ENCODE measurements around the gene RAB40A. TPM values are rescaled to one million over a fixed set of nuclear protein-coding genes. Genes with fewer than 3 reads are reported as not detected.

RAB40A gene
- total and polyA plus RNA-seq, 10 of the 15 experiments (the other 5 are each of a cell fraction or from before 2014, with no cell fraction given), result 0.10 to 0.42 (median 0.26) TPM

DNA sequence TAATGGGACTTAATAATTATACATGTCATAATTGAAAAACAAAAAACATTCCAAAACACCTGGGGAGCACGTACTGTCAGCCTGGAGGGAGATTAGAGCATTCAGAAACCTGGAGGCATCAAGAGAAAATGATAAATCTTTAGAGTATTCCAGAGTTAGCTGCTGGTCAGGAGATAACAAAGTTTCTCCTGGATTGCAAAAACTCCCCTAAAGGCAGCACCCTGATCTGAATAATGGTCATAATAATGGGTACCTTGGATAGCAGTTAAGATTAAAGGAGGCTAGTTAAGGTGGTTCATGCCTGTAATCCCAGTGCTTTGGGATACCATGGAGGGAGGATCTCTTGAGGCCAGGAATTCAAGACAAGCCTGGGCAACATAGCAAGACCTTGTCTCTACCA is 15.9 kb upstream of the RAB40A start:
- ATAC-seq (no peak), DNase-seq (ENCODE audit: low read depth, low spot score) (no peak), FAIRE-seq (no peak)
- Histone ChIP-seq H3K9me3 (replicated peaks; ENCODE audit: control insufficient read depth, insufficient read depth, low read length) (no peaks in the 10 kb centered on the region), H3K36me3 (ENCODE audit: control insufficient read depth in 2 of 2, insufficient read depth in 2 of 2, low read length in 1 of 2) (no peaks in the 10 kb centered on the region), H4K20me1 (ENCODE audit: control insufficient read depth, insufficient read depth) (no peaks in the 10 kb centered on the region), H3K79me2 (ENCODE audit: control insufficient read depth, insufficient read depth, low read length) (no peaks in the 10 kb centered on the region), H3K27ac (ENCODE audit: control insufficient read depth, insufficient read depth) (no peak overlapping the region), H2AFZ (ENCODE audit: control insufficient read depth, low read depth, low read length) (no peak overlapping the region), H3K4me3 (no peak overlapping the region), H3K4me1 (ENCODE audit: control insufficient read depth, insufficient read depth, low read length) (no peaks in the 10 kb centered on the region), H3K4me2 (ENCODE audit: control insufficient read depth, insufficient read depth) (no peak overlapping the region), H3K27me3 (replicated peaks in 1 of 2; ENCODE audit: control insufficient read depth in 2 of 2, insufficient read depth in 2 of 2, low read length in 1 of 2) (no peaks in the 10 kb centered on the region), H3K9ac (ENCODE audit: control insufficient read depth, insufficient read depth, low read length) (no peak overlapping the region)
- intact Hi-C loops (cut with micrococcal nuclease; ENCODE audit: unreplicated experiment), result loop anchor here (2.0 to 10.0 kb wide), 2 partner anchors 176 to 600 kb away; partner anchors contain the start of gene TMEM31
- ChIA-PET POLR2A (no interaction called here), RAD21 (ENCODE audit: unreplicated experiment) (no interaction called here), SMC1A (ENCODE audit: uncharacterized antibody, unreplicated experiment) (no interaction called here), CTCF (interaction anchor here (1.1 kb wide), 1 partner anchor 95 kb away, joined by 3 read pairs; no protein-coding TSS in a partner anchor)
- no TSS peak for BruUV-seq (replicated peaks)
- in situ Hi-C loops (cut with MboI), result no loop called here
- 40% methylated on average over 1 of the region's 1 CpG for WGBS (ENCODE audit: insufficient coverage, insufficient replicate concordance, low lambda C conversion rate, missing lambda C conversion rate)
- TF ChIP-seq TCF7 (IDR thresholded peaks at IDR 0.05; ENCODE audit: borderline replicate concordance), result no peak
- TF ChIP-seq SUPT20H (IDR thresholded peaks at IDR 0.05; ENCODE audit: borderline replicate concordance, control insufficient read depth, low read depth, low read length), result no peak
- TF ChIP-seq, protein P1, sequence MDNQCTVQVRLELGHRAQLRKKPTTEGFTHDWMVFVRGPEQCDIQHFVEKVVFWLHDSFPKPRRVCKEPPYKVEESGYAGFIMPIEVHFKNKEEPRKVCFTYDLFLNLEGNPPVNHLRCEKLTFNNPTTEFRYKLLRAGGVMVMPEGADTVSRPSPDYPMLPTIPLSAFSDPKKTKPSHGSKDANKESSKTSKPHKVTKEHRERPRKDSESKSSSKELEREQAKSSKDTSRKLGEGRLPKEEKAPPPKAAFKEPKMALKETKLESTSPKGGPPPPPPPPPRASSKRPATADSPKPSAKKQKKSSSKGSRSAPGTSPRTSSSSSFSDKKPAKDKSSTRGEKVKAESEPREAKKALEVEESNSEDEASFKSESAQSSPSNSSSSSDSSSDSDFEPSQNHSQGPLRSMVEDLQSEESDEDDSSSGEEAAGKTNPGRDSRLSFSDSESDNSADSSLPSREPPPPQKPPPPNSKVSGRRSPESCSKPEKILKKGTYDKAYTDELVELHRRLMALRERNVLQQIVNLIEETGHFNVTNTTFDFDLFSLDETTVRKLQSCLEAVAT (IDR thresholded peaks at IDR 0.05), result no peak
- no peak for TF ChIP-seq WRNIP1 (IDR thresholded peaks at IDR 0.05; ENCODE audit: borderline replicate concordance, low read depth, low read length)
- no peak for TF ChIP-seq BMI1 (IDR thresholded peaks at IDR 0.05; ENCODE audit: borderline replicate concordance)
- TF ChIP-seq, protein P2, sequence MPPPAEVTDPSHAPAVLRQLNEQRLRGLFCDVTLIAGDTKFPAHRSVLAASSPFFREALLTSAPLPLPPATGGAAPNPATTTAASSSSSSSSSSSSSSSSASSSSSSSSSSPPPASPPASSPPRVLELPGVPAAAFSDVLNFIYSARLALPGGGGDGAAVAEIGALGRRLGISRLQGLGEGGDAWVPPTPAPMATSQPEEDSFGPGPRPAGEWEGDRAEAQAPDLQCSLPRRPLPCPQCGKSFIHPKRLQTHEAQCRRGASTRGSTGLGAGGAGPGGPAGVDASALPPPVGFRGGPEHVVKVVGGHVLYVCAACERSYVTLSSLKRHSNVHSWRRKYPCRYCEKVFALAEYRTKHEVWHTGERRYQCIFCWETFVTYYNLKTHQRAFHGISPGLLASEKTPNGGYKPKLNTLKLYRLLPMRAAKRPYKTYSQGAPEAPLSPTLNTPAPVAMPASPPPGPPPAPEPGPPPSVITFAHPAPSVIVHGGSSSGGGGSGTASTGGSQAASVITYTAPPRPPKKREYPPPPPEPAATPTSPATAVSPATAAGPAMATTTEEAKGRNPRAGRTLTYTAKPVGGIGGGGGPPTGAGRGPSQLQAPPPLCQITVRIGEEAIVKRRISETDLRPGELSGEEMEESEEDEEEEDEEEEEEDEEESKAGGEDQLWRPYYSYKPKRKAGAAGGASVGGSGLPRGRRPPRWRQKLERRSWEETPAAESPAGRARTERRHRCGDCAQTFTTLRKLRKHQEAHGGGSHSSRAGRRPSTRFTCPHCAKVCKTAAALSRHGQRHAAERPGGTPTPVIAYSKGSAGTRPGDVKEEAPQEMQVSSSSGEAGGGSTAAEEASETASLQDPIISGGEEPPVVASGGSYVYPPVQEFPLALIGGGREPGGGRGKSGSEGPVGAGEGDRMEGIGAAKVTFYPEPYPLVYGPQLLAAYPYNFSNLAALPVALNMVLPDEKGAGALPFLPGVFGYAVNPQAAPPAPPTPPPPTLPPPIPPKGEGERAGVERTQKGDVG (CRISPR knock-in tag; IDR thresholded peaks at IDR 0.05), result no peak
- no peak for TF ChIP-seq ZNF24 (IDR thresholded peaks at IDR 0.05)
- no peak for TF ChIP-seq HDAC6 (IDR thresholded peaks at IDR 0.05; ENCODE audit: unreplicated experiment)
- TF ChIP-seq, protein P3, sequence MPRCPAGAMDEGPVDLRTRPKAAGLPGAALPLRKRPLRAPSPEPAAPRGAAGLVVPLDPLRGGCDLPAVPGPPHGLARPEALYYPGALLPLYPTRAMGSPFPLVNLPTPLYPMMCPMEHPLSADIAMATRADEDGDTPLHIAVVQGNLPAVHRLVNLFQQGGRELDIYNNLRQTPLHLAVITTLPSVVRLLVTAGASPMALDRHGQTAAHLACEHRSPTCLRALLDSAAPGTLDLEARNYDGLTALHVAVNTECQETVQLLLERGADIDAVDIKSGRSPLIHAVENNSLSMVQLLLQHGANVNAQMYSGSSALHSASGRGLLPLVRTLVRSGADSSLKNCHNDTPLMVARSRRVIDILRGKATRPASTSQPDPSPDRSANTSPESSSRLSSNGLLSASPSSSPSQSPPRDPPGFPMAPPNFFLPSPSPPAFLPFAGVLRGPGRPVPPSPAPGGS (IDR thresholded peaks at IDR 0.05; ENCODE audit: borderline replicate concordance, insufficient read depth, low read depth, low read length, poor library complexity, severe bottlenecking), result no peak
- no peak for TF ChIP-seq TCF3 (IDR thresholded peaks at IDR 0.05; ENCODE audit: borderline replicate concordance, insufficient read depth, low read depth, low read length)
- TF ChIP-seq BCL11A (IDR thresholded peaks at IDR 0.05; ENCODE audit: low read depth, low read length), result no peak
- TF ChIP-seq, protein P4, sequence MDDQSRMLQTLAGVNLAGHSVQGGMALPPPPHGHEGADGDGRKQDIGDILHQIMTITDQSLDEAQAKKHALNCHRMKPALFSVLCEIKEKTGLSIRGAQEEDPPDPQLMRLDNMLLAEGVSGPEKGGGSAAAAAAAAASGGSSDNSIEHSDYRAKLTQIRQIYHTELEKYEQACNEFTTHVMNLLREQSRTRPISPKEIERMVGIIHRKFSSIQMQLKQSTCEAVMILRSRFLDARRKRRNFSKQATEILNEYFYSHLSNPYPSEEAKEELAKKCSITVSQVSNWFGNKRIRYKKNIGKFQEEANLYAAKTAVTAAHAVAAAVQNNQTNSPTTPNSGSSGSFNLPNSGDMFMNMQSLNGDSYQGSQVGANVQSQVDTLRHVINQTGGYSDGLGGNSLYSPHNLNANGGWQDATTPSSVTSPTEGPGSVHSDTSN (IDR thresholded peaks at IDR 0.05; ENCODE audit: insufficient replicate concordance, low read depth, low read length), result no peak
- no peak for TF ChIP-seq SUZ12 (IDR thresholded peaks at IDR 0.05; ENCODE audit: unreplicated experiment)
- TF ChIP-seq, protein P5, sequence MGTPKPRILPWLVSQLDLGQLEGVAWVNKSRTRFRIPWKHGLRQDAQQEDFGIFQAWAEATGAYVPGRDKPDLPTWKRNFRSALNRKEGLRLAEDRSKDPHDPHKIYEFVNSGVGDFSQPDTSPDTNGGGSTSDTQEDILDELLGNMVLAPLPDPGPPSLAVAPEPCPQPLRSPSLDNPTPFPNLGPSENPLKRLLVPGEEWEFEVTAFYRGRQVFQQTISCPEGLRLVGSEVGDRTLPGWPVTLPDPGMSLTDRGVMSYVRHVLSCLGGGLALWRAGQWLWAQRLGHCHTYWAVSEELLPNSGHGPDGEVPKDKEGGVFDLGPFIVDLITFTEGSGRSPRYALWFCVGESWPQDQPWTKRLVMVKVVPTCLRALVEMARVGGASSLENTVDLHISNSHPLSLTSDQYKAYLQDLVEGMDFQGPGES (IDR thresholded peaks at IDR 0.05), result no peak
- TF ChIP-seq POLR2AphosphoS5 (IDR thresholded peaks at IDR 0.05; ENCODE audit: low read length), result no peak

Data from GM12878 (cell line).